Lung (tissue), 12 donors: ENCODE data around the gene FARP1. TPM values are rescaled to one million over a fixed set of nuclear protein-coding genes. Genes with fewer than 3 reads are reported as not detected.

ENCODE experiments used
- ATAC-seq: fragments of 200-7000 bp; cut with Tn5 transposase; one replicate; pipeline ENCODE4 v1.9.1; 2020; ENCODE audit warnings: moderate number of reproducible peaks; ENCODE audit not compliant: insufficient read depth, low FRiP score
- DNase-seq, 3 donors: peaks; one replicate each; pipeline ENCODE4 v3.0.0-alpha.2; 2013 to 2017
- H3K27ac ChIP-seq, 2 donors: one replicate each; pipeline ENCODE4 v1.5.1; 2013; ENCODE audit warnings: mild to moderate bottlenecking in 2 of 2, moderate library complexity in 2 of 2, control low read depth in 1 of 2, inconsistent platforms in 1 of 2, low read depth in 1 of 2, low read length in 1 of 2
- H3K27me3 ChIP-seq, 3 donors: one replicate each; pipeline ENCODE4 v1.5.1; 2013; ENCODE audit warnings: low read length in 2 of 3; ENCODE audit not compliant: control insufficient read depth in 3 of 3, insufficient read depth in 3 of 3
- H3K36me3 ChIP-seq, 4 donors: one replicate each; pipeline ENCODE4 v1.5.1; 2013; ENCODE audit warnings: low read length in 4 of 4, mild to moderate bottlenecking in 1 of 4, moderate library complexity in 1 of 4; ENCODE audit not compliant: control insufficient read depth in 4 of 4, insufficient read depth in 4 of 4
- H3K4me1 ChIP-seq, 5 donors: one replicate each; pipeline ENCODE4 v1.5.1; 2013; ENCODE audit warnings: low read length in 5 of 5, mild to moderate bottlenecking in 2 of 5, moderate library complexity in 1 of 5; ENCODE audit not compliant: control insufficient read depth in 5 of 5, insufficient read depth in 5 of 5
- H3K4me3 ChIP-seq: one replicate; pipeline ENCODE4 v1.5.1; 2013; ENCODE audit warnings: mild to moderate bottlenecking, control low read depth, moderate library complexity
- H3K9ac ChIP-seq, 2 donors: one replicate each; pipeline ENCODE4 v1.5.1; 2013; ENCODE audit warnings: low read length in 2 of 2, control low read depth in 1 of 2; ENCODE audit not compliant: insufficient read depth in 1 of 2
- H3K9me3 ChIP-seq, 4 donors: one replicate each; pipeline ENCODE4 v1.5.1; 2013; ENCODE audit warnings: low read length in 3 of 4, mild to moderate bottlenecking in 1 of 4, moderate library complexity in 1 of 4; ENCODE audit not compliant: control insufficient read depth in 4 of 4, insufficient read depth in 3 of 4
- CTCF ChIP-seq: IDR thresholded peaks from 2 replicates; pipeline ENCODE4 v1.5.1; 2012; ENCODE audit warnings: mild to moderate bottlenecking; ENCODE audit errors: control extremely low read depth, extremely low read depth
- WGBS, 2 donors: extraction: QIAGEN DNeasy Blood & Tissue Kit; methylation state at CpG; one replicate each; pipeline ENCODE4 v1.1.7; 2013; 5-methylcytosine and 5-hydroxymethylcytosine counted together
- polyA plus RNA-seq, 2 donors: library from polyadenylated mRNA; stranded (reverse); fragments of 200-250 nt; gene quantifications; one replicate each; pipeline ENCODE4 v1.2.1, GENCODE V29; 2013
- total RNA-seq, 2 donors: library from RNA; depleted of rRNA in 1 of 2; stranded (reverse); fragments of >200 nt in 1 of 2; gene quantifications; one replicate each; pipeline ENCODE4 v1.2.1, GENCODE V29; 2014 to 2021
- donor health status: control.
- donor health status: control.
- donor health status: Bipolar disorder and iron deficiency.
- donor health status: healthy.
- donor health status: DM: yes; HTN: yes; CAD: no.

The FARP1 gene
- total and polyA plus RNA-seq, 4 donors = 20.8 to 102 (median 54.4) TPM

- ATAC-seq (no peak), DNase-seq (peak in 2 of 3 donors; percentile 43 to 51)
- H3K27me3 ChIP-seq = no peaks in the 10 kb centered on the region
- no peak overlapping the region for H3K27ac ChIP-seq
- no peak overlapping the region for H3K9ac ChIP-seq
- H3K4me1 ChIP-seq = peaks cover 0 to 15% (median 3%) of the 10 kb centered on the region in 5 donors
- TF ChIP-seq CTCF = no peak
- 65 to 74% methylated on average over 11 of the region's 11 CpGs for WGBS, 2 donors
- H3K36me3 ChIP-seq = no peaks in the 10 kb centered on the region
- H3K4me3 ChIP-seq = no peak overlapping the region
- H3K9me3 ChIP-seq = no peaks in the 10 kb centered on the region
These were observed 206.9 kb downstream of the FARP1 start for GRCh38 chr13:98349731-98350305.

- 87 to 96% methylated on average over 9 of the region's 9 CpGs for WGBS, 2 donors
- Histone ChIP-seq H3K36me3 (no peaks in the 10 kb centered on the region), H3K9me3 (no peaks in the 10 kb centered on the region), H3K4me3 (no peak overlapping the region), H3K27ac (no peak overlapping the region), H3K9ac (no peak overlapping the region), H3K27me3 (no peaks in the 10 kb centered on the region), H3K4me1 (peaks cover 0 to 15% (median 3%) of the 10 kb centered on the region in 5 donors)
- no peak for ATAC-seq
- no peak for TF ChIP-seq CTCF
- no peak for DNase-seq
These were observed 207.9 kb downstream of the FARP1 start for GRCh38 chr13:98350746-98351330.

GRCh38 chr13:98351636-98352035 lies 208.7 kb downstream of the FARP1 start:
- peaks cover 0 to 15% (median 3%) of the 10 kb centered on the region in 5 donors for H3K4me1 ChIP-seq
- no peaks in the 10 kb centered on the region for H3K9me3 ChIP-seq
- H3K4me3 ChIP-seq = no peak overlapping the region
- H3K27ac ChIP-seq = no peak overlapping the region
- H3K36me3 ChIP-seq = no peaks in the 10 kb centered on the region
- no peak for DNase-seq
- H3K9ac ChIP-seq = no peak overlapping the region
- no peaks in the 10 kb centered on the region for H3K27me3 ChIP-seq
- WGBS, 2 donors = 96 to 97% methylated on average over 8 of the region's 8 CpGs
- no peak for ATAC-seq
- no peak for TF ChIP-seq CTCF
